HG03520 (cell line): Measurements from ENCODE around the gene XRCC3.

ENCODE experiments used
- ATAC-seq: cut with Tn5 transposase; IDR thresholded peaks from one replicate; pipeline ENCODE4 v1.9.1; 2021; ENCODE audit warnings: mild to moderate bottlenecking, moderate library complexity; ENCODE audit not compliant: unreplicated experiment

The XRCC3 gene

DNA sequence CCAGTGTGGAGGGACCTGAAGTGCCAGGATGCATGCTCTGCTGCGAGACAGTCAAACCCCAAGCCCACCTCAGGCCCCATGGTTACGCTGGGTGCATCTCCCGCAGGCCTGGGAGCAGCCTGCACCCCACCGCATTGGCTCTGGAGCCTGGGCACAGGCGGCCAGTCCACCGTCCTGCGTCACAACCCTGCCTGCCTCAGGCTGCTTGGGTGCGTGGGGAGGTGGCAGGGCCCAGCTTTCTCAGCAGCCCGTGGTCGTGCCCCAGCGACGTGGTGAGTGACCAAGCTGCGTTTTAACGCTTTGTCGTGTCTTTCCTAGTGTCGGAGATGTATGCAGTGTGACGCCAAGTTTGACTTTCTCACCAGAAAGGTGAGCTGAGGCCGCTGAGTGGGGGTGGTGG lies 11.2 kb upstream of the XRCC3 start:
- no peak for ATAC-seq

DNA sequence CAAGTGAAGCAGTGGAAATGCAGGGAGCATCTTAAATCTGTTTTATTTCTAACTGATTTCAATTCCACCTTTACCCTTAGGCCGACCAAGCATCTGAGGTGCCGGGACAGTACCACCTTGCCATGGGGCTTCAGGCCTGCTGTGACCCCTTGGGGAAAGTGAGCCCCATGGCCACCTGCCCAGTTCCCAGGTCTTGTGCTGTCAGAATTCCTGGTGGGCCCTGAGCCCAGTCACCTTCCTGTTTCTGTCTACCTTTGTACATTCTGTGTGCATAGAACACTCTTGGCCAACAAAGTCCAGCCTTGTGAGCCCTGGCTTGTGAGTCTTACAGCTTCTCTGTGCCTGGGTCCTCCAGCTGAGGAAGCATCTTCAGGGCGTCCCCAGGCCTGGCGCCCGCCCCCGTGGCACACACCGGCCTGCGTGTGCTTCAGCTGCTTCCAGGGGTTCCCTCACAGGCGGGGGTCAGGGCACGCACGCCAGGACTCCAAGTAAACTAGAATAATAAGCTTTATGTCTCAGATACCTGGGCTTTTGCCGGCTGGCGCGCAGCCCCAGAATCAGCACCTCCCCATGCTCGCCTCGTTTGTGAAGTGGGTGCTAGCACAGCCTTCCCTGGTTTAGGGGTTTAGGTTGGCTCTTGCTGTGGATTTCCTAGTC lies 10.6 kb upstream of the XRCC3 start:
- ATAC-seq = no peak

DNA sequence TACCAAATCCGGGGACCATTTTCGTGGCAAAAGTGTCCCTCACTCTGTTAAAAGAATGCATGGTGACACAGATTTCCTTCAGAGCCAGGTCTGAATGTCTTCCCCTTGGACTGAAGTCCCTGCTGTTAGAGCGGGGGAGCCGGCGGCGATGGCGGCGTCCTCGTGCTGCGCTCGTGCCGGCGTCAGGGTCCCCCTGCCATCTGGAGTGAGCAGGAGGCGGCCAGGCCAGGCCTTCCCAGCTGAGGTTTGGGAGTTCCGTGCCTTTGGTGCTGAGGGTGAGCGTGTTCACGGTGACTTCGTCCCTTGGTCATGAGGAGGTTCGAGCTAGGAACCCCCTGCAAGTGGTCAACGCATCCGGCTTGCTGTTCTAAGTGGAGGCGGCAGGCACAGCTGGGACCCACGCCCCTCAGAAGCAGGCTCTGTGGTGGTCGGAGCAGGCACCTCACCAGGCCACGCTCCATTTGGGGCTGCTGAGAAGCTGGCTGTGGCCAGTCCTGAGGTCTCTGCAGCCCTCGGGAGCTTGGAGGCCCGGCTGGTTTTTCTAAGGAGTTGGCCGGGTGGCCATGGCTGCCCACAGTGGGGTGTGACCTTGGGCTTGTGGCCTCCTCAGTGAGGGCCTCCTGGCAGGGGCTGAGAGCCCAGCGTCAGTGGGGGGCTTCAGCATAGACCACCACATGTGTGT lies 9.9 kb upstream of the XRCC3 start:
- no peak for ATAC-seq

GRCh38 chr14:103724116-103724515 lies 8.9 kb upstream of the XRCC3 start:
- no peak for ATAC-seq

DNA sequence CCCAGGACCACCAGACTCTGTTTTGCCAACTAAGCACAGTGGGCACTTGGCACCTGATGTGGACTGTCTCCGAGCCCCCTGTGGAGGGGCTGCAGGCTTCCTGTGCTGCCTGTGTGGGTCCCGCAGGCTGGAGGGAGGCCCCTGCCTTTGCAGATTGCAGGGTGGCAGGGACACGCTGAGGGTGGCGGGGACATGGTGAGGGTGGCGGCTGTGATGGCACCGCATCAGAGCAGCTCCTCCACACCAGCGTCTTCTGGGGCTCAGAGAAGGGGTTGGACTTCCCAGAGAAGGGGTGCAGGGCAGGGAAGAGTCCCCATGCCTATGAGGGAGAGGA lies 8.5 kb upstream of the XRCC3 start:
- no peak for ATAC-seq

GRCh38 chr14:103721334-103722120 lies 6.3 kb upstream of the XRCC3 start:
- ATAC-seq = no peak

DNA sequence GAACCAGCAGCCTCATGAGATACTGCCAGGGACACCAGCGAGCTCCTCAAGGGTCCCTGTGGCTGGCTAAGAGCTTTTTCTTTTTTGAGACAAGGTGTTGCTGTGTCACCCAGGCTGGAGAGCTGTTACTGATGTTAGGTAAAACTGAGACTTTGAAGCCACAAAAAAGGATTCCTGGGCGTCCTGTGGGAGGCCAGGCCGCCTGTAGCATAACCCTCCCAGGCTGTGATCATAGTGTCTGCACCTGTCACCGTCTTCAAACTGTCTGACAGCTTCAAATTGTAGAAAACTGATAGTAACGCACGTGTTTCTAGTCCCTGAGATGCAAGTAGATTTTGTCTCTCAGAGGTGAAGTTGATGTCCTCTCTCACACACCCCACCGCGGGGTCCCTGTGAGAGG lies 4.5 kb upstream of the XRCC3 start:
- ATAC-seq = no peak

DNA sequence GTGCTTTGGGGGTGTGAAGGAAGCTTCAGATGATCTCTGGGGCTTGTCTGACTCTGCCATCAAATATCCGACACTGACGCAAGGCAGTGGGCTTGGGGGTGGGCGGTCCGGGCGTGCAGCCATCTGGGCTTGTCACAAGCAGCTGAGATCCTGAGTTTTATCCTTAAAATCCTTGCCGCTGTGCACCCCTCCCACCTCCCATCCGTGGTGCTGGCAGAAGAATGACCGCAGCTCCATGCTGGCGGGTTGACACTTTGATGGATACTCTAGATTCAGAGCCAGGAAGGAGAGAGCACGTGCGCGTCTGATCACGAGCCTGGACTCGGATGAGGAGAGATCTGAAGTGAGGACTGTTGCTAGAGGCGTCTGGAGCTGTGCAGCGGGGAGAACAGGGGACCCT lies 3.3 kb upstream of the XRCC3 start:
- ATAC-seq = no peak

DNA sequence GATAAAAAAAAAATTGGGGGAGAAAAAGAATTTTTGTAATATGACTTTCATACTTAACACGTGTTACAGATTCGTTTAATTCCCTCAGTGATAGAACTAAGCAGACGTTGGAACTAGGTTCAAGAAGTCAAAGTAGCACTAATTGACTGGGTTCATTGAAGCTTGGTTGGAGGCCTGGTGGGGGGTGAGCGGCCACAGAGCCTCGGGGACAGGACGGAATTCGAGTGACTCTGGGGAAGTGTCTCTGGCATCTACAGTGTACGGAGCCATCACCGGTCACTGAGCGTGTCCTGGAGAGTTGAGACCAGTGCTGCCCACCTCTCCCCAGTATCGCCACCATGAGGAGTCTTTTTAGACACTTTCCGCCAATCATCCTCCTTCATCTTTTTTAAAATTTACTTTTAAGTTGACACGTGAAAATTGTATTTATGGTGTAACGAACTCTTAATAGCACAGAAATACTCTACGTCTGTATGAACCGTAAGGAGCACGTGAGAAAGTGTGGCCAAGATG lies 1.7 kb upstream of the XRCC3 start:
- ATAC-seq = no peak

- no peak for ATAC-seq
Observed at GRCh38 chr14:103716091-103716801, 995 bp upstream of the XRCC3 start.

DNA sequence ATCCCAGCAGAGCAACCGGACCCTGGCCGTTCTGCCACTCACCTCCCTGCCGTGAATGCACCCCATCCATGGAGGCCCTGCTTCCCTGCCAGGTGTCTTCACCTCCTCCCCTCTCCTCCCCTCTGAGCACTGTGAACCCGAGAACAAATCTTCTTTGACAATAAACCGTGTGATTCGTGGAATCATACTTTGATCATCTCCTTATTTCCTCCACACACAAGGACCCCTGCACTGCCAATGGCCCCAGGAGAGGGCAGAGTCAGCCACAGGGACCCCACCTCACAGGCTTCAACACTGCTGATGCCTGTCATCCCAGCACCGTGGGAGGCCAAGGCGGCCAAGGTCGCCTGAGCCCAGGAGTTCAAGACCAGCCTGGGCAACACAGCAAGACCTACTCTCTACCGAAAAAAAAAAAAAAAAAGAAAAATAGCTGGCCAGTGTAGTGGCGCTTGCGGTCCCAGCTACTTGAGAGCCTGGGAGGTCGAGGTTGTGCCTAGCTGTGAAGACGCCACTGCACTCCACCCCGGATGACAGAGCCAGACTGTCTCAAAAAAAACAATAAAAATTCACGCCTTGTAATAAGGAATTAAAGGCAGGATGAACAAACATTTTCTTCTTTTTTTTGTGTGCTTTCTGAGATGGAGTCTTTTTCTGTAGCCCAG lies 1.1 kb downstream of the XRCC3 start:
- ATAC-seq = no peak

- ATAC-seq = no peak
Observed at GRCh38 chr14:103713304-103714062, 1.8 kb downstream of the XRCC3 start.

- ATAC-seq = no peak
Observed at GRCh38 chr14:103712633-103713247, 2.5 kb downstream of the XRCC3 start.

DNA sequence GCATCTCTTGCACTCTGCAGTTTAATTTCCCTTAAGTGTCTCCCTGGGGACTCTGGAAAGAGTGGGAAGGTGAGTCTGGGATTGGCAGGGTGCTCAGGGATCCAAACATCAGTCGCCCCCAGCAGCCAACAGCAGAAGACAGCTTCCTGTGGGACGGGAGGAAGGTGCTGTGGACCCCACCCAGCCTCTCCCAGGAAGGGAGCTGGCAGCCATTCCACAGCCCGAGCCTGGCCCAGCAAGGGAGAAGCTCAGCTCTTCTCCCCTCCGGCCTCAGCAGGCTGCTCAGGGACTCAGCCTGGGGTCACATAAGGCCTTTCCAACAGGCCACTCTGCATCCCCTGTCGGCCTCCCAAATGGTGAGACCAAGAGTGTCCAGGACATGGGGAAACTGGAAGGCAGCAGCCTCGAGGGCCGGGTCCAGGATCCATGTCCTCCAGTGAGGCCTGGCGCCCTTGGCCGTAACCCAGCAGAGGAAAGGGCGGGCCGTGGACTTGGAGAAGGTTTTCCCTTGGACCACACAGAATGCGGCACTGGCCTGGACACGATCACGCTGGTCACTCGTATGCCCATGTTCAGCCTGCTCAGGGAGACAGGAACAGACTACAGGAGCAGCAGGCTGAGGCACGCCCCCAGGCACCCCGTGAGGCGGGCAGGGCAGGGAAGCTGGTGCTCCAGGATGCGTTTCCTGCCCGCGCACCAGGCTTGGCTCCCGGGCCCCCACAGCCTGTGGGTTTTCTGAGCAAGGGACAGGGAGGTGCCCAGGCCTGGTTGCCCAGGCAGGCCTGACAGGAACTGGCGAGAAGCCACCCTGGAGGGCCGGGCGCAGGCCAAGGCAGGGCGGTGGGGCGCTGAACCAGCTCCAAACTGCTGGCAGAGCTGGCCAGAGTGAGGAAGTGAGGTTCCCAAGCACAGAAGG lies 3.5 kb downstream of the XRCC3 start:
- no peak for ATAC-seq

GRCh38 chr14:103710771-103711377 lies 4.4 kb downstream of the XRCC3 start:
- no peak for ATAC-seq

DNA sequence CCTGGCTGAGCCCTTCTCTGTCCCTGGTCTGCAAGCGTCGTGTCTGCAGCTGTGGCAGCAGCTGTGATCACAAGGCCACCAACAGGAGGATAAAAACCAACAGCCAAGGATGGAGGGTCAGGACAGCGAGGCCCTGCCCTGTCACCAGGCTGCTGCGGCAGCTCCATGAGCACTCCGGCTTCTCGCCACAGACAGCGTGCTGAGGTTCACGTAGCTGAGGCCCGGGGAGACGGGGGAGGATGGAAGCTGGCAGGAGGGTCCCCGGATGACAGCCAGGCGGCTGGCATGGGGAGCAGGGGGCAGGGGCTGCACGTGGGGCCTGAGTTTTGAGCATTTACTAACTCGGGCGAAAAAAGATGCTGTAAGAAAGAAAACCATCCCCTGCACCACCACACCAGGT lies 5.4 kb downstream of the XRCC3 start:
- no peak for ATAC-seq

GRCh38 chr14:103708750-103709187 lies 6.5 kb downstream of the XRCC3 start:
- no peak for ATAC-seq
